ENCODE measurements around the gene DNAJC1. TPM values are rescaled to one million over a fixed set of nuclear protein-coding genes. Genes with fewer than 3 reads are reported as not detected.

DNAJC1 gene
- total and polyA plus RNA-seq, 11 donors, result 9.5 to 68.4 (median 14.1) TPM

DNA sequence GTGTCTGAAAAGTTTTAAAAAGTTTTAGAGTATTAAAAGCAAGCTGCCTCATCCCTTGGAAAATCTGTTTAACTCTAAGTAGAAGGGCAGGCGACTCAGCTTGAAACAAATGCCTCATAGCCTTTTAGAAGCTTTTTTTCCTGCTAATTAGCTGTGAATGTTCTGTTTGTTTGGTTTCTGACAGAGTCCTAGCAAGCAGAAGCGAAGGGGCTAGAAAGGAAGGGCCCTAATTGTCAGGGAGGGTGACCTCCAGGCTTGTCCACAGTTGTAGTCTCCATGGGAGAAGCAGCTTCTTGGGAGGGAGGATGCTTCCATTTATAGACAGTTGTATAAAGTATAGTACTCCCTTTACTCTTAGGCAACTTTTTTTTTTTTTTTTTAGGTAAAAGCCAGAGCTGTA lies 90.9 kb downstream of the DNAJC1 start:
- WGBS, 4 donors, result 91 to 93% (median 92%) methylated on average over 2 of the region's 2 CpGs
- H3K4me3 ChIP-seq, result no peak overlapping the region
- DNase-seq (no peak), ATAC-seq (no peak)
- TF ChIP-seq POLR2A (IDR thresholded peaks at IDR 0.05), result no peak
- TF ChIP-seq, protein P1, sequence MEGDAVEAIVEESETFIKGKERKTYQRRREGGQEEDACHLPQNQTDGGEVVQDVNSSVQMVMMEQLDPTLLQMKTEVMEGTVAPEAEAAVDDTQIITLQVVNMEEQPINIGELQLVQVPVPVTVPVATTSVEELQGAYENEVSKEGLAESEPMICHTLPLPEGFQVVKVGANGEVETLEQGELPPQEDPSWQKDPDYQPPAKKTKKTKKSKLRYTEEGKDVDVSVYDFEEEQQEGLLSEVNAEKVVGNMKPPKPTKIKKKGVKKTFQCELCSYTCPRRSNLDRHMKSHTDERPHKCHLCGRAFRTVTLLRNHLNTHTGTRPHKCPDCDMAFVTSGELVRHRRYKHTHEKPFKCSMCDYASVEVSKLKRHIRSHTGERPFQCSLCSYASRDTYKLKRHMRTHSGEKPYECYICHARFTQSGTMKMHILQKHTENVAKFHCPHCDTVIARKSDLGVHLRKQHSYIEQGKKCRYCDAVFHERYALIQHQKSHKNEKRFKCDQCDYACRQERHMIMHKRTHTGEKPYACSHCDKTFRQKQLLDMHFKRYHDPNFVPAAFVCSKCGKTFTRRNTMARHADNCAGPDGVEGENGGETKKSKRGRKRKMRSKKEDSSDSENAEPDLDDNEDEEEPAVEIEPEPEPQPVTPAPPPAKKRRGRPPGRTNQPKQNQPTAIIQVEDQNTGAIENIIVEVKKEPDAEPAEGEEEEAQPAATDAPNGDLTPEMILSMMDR (IDR thresholded peaks at IDR 0.05), result no peak
- intact Hi-C loops (cut with DNase I), result no loop called here
- H3K9me3 ChIP-seq, result no peaks in the 10 kb centered on the region
- H3K4me1 ChIP-seq, result no peaks in the 10 kb centered on the region
- H3K36me3 ChIP-seq, result peaks cover 0 to 12% (median 0%) of the 10 kb centered on the region in 9 donors
- H3K27ac ChIP-seq, result no peak overlapping the region
- no peaks in the 10 kb centered on the region for H3K27me3 ChIP-seq

DNA sequence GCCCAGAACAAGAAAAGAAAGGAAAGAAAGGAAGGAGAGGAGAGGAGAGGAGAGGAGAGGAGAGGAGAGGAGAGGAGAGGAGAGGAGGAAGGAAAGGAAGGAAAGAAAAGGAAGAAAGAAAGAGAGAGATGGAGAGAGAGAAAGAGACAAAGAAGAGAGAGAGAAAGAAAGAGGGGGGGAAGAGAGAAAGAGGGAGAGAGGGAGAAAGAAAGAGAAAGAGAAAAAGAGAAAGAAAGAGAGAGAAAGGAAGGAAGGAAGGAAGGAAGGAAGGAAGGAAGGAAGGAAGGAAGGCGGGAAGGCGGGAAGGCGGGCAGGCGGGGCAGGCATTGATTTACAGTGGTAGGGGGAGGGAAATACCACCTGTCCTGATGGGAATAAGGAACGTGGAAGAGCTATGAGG lies 92.7 kb downstream of the DNAJC1 start:
- Histone ChIP-seq H3K4me3 (no peak overlapping the region), H3K9me3 (no peaks in the 10 kb centered on the region), H3K27me3 (no peaks in the 10 kb centered on the region), H3K36me3 (peaks cover 0 to 15% (median 0%) of the 10 kb centered on the region in 9 donors), H3K4me1 (no peaks in the 10 kb centered on the region), H3K27ac (no peak overlapping the region)
- ATAC-seq, result no peak
- intact Hi-C loops (cut with DNase I), result no loop called here
- no peak for TF ChIP-seq POLR2A (IDR thresholded peaks at IDR 0.05)
- TF ChIP-seq, protein P1 (IDR thresholded peaks at IDR 0.05), result no peak
- no peak for DNase-seq
- WGBS, 4 donors, result 81 to 94% (median 89%) methylated on average over 5 of the region's 5 CpGs

DNA sequence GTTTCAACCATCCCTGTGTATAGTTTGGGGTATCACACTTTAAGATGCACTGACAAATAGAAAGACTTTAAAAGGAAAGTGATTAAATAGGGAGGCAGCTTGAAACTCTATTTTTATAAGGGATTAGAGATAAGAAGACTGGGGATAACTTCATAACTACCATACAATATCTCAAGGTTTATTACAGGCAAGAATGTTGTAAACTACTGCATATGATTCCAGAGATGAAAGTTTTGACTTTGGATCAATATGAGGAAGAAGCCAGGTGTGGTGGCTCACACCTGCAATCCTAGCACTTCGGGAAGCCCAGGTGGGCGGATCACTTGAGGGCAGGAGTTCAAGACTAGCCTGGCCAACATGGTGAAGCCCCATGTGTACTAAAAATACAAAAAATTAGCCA lies 96.1 kb downstream of the DNAJC1 start:
- Histone ChIP-seq H3K9me3 (no peaks in the 10 kb centered on the region), H3K4me1 (no peaks in the 10 kb centered on the region)

DNA sequence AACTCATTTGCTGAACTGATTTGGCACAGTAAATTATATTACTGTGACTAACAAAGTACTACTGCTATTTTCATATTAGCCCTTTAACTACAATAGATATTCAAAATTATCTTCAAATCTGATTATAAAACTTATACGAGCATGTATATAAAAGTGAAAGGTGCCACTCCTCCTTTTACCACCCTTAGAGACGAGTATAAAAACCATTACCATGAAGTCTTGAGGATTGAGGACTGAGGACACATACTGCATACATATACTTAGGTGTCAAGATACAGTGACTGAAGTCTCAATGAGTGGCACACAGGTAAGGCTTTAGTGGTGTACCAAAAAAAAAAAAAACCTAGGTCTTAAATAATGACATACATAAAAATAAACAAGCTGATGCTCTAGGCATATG lies 98.6 kb downstream of the DNAJC1 start:
- no peaks in the 10 kb centered on the region for H3K27me3 ChIP-seq
- TF ChIP-seq, protein P1 (IDR thresholded peaks at IDR 0.05), result no peak
- TF ChIP-seq POLR2A (IDR thresholded peaks at IDR 0.05), result no peak
- no peak overlapping the region for H3K27ac ChIP-seq
- intact Hi-C loops (cut with DNase I), result no loop called here
- DNase-seq (no peak), ATAC-seq (no peak)
- H3K9me3 ChIP-seq, result no peaks in the 10 kb centered on the region
- H3K4me3 ChIP-seq, result no peak overlapping the region
- WGBS, 4 donors, result 93 to 96% (median 95%) methylated on average over 2 of the region's 2 CpGs
- peaks cover 0 to 33% (median 6%) of the 10 kb centered on the region in 9 donors for H3K36me3 ChIP-seq
- no peaks in the 10 kb centered on the region for H3K4me1 ChIP-seq

More for the DNA sequence above, 96.1 kb downstream of the DNAJC1 start:
- no peaks in the 10 kb centered on the region for H3K27me3 ChIP-seq
- H3K36me3 ChIP-seq, result peaks cover 0 to 34% (median 6%) of the 10 kb centered on the region in 9 donors
- DNase-seq (no peak), ATAC-seq (no peak)
- no peak for TF ChIP-seq POLR2A (IDR thresholded peaks at IDR 0.05)
- TF ChIP-seq, protein P1 (IDR thresholded peaks at IDR 0.05), result no peak
- no peak overlapping the region for H3K27ac ChIP-seq
- WGBS, 4 donors, result 96 to 100% (median 97%) methylated on average over 2 of the region's 2 CpGs
- intact Hi-C loops (cut with DNase I), result no loop called here
- no peak overlapping the region for H3K4me3 ChIP-seq
